GM10266 (cell line): ENCODE data around the gene CABLES2.

ENCODE experiments used
- DNase-seq: peaks from one replicate; pipeline ENCODE4 v3.0.0; 2012; ENCODE audit errors: extremely low spot score
- TF ChIP-seq, protein P1 (sequence below): IDR thresholded peaks from 2 replicates; pipeline ENCODE4 v1.5.1; 2012; ENCODE audit warnings: mild to moderate bottlenecking, low read depth; ENCODE audit not compliant: control insufficient read depth, insufficient read depth; ENCODE audit errors: missing control alignments

Gene CABLES2

DNA sequence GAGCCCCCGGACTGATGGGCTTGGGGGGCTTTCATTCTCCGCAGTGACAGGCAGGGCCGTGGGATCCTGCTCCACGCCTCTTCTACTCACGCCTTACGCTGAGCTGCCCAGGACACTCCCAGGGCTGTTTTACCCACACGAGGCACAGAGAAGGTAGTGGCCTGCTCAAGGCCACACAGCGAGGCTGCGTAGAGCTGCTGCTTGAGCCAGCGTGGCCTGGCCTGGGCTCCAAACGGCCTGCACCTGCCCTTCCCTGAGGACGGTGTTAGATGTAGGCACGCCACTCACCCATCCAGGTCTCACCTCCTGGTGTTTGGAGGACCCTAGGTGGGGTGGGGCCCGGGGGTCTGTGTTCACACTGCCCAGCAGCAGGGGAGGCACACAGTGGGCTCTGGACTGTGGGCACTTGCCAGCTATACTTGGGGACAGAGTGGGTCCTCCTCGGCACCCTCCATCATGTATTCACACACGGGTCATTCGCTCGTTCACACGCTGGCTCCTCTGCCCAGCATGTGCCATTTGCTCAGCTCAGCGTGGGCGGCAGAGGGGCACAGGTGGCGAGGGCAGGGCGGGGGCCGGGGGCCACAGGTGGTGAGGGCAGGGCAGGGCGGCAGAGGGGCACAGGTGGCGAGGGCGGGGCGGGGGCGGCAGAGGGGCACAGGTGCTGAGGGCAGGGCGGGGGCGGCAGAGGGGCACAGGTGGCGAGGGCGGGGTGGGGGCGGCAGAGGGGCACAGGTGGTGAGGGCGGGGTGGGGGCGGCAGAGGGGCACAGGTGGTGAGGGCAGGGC, 38.7 kb upstream of the CABLES2 start:
- no peak for DNase-seq
- TF ChIP-seq, protein P1, sequence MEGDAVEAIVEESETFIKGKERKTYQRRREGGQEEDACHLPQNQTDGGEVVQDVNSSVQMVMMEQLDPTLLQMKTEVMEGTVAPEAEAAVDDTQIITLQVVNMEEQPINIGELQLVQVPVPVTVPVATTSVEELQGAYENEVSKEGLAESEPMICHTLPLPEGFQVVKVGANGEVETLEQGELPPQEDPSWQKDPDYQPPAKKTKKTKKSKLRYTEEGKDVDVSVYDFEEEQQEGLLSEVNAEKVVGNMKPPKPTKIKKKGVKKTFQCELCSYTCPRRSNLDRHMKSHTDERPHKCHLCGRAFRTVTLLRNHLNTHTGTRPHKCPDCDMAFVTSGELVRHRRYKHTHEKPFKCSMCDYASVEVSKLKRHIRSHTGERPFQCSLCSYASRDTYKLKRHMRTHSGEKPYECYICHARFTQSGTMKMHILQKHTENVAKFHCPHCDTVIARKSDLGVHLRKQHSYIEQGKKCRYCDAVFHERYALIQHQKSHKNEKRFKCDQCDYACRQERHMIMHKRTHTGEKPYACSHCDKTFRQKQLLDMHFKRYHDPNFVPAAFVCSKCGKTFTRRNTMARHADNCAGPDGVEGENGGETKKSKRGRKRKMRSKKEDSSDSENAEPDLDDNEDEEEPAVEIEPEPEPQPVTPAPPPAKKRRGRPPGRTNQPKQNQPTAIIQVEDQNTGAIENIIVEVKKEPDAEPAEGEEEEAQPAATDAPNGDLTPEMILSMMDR: no peak

DNA sequence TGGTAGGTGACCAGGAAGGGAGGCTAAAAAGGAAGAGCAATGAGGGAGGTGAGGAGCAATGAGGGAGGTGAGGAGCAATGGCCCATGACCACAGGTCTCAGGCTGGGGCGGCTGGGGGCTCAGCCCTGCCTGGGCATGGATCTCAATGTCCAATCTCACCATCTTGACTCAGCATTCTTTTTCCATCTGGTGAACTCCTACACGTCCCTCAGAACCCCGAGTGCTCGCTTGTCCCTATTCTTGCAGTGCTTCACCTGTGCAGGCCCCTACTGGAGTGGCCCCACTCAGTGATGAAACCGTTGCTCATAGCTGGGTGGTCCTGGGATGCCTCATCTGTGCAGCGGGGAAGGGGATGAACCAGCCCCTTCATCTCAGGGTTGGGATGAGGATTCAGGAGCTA, 37.2 kb upstream of the CABLES2 start:
- DNase-seq: no peak
- TF ChIP-seq, protein P1: no peak

DNA sequence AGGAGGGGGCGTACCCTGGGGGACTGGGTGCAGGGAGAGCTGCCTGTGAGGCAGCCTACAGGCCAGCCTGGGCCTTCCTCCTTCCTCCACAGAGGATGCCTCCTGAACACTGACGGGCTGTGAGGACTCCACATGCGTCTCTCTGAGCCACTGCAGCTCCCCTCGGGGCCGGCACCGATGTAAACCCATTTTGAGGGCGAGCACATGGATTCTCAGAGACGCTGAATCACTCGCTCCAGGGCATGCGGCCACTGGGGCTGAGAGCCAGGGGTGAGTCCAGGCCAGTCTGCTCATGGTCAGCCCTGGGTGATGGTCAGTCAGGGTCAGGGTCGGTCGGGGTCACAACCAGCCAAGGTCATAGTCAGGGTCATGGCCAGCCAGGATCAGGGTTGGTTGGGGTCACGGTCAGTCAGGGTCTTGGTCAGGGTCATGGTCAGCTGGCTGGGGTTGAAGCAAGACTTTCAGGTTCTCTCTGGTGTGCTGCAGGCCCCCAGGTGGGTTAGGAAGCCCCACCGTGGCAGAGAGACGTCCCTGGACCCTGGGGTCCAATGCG, 35.0 kb upstream of the CABLES2 start:
- TF ChIP-seq, protein P1: no peak
- DNase-seq: no peak

DNA sequence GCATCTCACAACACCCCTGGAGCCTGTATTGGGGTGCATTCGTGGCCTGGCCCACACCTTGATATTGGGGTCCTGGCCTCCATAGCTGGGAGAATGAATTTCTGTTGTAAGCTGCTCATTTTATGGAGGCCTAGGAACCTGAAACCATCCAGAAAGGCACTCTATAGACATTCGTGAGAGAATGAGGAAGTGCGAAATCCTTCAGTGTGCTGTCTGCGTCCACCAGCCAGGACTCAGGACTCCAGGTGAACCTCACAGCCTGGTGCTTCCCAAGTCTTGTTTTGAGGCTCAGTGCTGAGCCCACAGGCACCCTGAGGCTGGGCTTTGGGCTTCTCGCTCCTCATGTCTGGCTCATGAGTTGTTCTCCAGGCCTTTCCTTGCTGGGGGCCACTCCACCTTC, 32.1 kb upstream of the CABLES2 start:
- no peak for DNase-seq
- TF ChIP-seq, protein P1: no peak

DNA sequence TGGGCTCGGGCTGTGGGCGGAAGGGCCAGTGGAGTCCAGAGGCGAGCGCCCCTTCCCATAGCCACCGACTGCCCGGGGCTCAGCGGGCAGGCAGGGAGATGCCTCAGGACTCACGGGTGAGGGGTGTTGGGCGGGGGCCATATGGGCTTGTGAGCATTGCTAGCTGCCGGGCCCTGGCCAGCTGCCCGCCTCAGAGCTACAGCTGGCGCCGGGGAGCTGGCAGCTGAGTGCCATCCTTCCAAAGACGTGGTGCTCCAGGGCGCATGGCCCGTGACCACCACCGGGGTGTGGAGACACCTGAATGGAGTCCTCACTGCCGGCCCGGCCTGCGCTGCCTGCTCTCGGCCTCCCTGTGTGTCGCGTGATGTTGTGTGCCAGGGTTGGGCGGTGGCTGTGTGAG, 30.8 kb upstream of the CABLES2 start:
- no peak for DNase-seq
- TF ChIP-seq, protein P1: no peak

DNA sequence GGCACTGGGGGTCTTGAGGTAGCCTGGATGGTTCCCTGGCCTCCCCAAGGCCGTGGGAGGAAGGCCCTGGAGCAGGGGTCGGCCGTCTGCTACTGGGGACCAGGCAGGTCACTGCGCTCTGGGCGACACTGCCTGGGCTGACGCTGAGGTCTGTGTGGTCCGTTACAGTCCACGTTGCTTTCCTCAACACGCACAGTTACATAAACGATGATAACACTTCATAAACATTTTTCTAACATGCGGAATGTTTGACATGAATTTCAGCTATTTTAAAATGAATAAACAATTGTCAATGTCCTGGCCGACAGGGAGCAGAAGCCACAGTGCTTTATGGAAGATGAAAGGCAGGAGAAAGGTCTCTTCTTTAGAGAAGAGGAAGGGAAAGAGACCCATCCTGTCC, 30.4 kb upstream of the CABLES2 start:
- TF ChIP-seq, protein P1: no peak
- no peak for DNase-seq

DNA sequence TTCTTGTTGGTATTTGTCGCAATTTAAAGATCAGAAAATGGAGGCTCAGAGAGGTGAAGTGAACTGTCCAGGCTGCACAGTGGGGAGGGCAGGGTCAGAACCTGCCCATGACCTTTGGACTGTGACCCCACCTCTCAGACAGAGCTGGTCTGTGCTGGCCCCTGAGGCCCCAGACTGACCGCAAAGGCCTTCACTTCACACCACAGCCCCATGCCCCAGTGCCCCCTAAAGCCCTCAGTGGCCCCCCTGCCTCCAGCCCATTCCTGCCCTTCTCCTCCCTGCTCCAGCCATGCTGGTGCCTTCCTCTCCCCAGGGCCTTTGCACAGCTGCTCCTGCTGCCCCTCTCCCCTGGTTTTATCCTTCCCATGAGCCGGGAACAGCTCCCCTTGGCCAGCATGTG, 29.6 kb upstream of the CABLES2 start:
- no peak for DNase-seq
- TF ChIP-seq, protein P1: no peak
